Breast epithelium (tissue), 3 donors: ENCODE results near the gene TIMD4.

Source experiments
- POLR2A ChIP-seq: fragments of 450-650 bp; IDR thresholded peaks from one replicate; pipeline ENCODE4 v1.6.1; 2016; ENCODE audit warnings: antibody characterized with exemption, mild to moderate bottlenecking, moderate library complexity
- POLR2AphosphoS5 ChIP-seq, 3 donors: sonication (generic); formaldehyde crosslinking; IDR thresholded peaks; one replicate each; pipeline ENCODE4 v1.6.1; 2017; ENCODE audit warnings: antibody characterized with exemption in 3 of 3
- TF ChIP-seq, protein P1 (sequence below), 3 donors: fragments of 450-650 bp; IDR thresholded peaks; one replicate each; pipeline ENCODE4 v1.5.1; 2016 to 2017; ENCODE audit warnings: antibody characterized with exemption in 3 of 3, mild to moderate bottlenecking in 3 of 3, moderate library complexity in 3 of 3

- TF ChIP-seq, protein P1, sequence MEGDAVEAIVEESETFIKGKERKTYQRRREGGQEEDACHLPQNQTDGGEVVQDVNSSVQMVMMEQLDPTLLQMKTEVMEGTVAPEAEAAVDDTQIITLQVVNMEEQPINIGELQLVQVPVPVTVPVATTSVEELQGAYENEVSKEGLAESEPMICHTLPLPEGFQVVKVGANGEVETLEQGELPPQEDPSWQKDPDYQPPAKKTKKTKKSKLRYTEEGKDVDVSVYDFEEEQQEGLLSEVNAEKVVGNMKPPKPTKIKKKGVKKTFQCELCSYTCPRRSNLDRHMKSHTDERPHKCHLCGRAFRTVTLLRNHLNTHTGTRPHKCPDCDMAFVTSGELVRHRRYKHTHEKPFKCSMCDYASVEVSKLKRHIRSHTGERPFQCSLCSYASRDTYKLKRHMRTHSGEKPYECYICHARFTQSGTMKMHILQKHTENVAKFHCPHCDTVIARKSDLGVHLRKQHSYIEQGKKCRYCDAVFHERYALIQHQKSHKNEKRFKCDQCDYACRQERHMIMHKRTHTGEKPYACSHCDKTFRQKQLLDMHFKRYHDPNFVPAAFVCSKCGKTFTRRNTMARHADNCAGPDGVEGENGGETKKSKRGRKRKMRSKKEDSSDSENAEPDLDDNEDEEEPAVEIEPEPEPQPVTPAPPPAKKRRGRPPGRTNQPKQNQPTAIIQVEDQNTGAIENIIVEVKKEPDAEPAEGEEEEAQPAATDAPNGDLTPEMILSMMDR (IDR thresholded peaks at IDR 0.05), result no peak
- TF ChIP-seq POLR2A, result no peak
- no peak for TF ChIP-seq POLR2AphosphoS5 (IDR thresholded peaks at IDR 0.05)
Measured at GRCh38 chr5:156936972-156937371, 26.1 kb downstream of the TIMD4 start.
